HCT116 (cell line): Measurements from ENCODE around the gene WDR82.

Experiments used
- EZH2 ChIP-seq: fragments of 200-600 bp; sonication (generic); IDR thresholded peaks from 2 replicates; pipeline ENCODE4 v1.6.1; 2017; ENCODE audit warnings: antibody characterized with exemption, mixed run types
- POLR2A ChIP-seq: IDR thresholded peaks from 2 replicates; pipeline ENCODE4 v1.7.0; 2011; ENCODE audit warnings: borderline replicate concordance; ENCODE audit not compliant: insufficient read depth, insufficient read length; ENCODE audit errors: extremely low read depth
- POLR2AphosphoS5 ChIP-seq: IDR thresholded peaks from 2 replicates; pipeline ENCODE4 v1.6.1; 2011; ENCODE audit warnings: mild to moderate bottlenecking, low read depth, low read length, moderate library complexity
- RAD21 ChIP-seq: IDR thresholded peaks from 2 replicates; pipeline ENCODE4 v1.6.1; 2012; ENCODE audit warnings: low read depth, mild to moderate bottlenecking
- REST ChIP-seq: IDR thresholded peaks from 2 replicates; pipeline ENCODE4 v1.6.1; 2012; ENCODE audit warnings: low read depth
- SP1 ChIP-seq: IDR thresholded peaks from 2 replicates; pipeline ENCODE4 v1.6.1; 2012; ENCODE audit warnings: low read depth
- TCF7L2 ChIP-seq: IDR thresholded peaks from 2 replicates; pipeline ENCODE4 v1.7.0; 2011; ENCODE audit warnings: borderline replicate concordance, inconsistent platforms; ENCODE audit not compliant: insufficient read depth, insufficient read length; ENCODE audit errors: extremely low read depth
- TF ChIP-seq, protein P1 (sequence below), 3 experiments: fragments of 200-600 bp in 1 of 3; sonication (generic) in 1 of 3; IDR thresholded peaks in 2 of 3; conservative IDR thresholded peaks in 1 of 3; 2 replicates each; pipeline ENCODE4 v1.5.1; 2012 to 2017; ENCODE audit warnings: low read depth in 2 of 3, low read length in 2 of 3, antibody characterized with exemption in 1 of 3, borderline replicate concordance in 1 of 3, control low read depth in 1 of 3, mild to moderate bottlenecking in 1 of 3, mixed read lengths in 1 of 3, mixed run types in 1 of 3, moderate library complexity in 1 of 3; ENCODE audit not compliant: insufficient read depth in 1 of 3

DNA sequence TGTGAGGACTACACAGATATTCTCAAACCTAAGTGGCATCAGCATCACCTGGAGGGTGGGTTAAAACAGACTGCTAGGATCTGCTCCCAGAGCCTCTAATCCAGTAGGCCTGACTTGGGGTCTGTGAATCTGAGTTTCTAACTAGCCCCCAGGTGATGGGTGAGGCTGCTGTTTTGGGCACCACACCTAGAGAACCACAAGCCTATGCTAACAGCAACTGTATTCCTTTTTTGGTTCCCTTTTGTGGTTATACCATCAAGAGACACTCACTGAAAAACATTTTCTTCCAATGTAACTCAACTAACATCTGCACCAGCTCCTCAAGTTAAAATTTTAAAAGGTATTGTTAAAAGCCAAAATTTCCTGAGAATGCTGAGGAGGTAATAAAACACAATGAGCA is 16.0 kb downstream of the WDR82 start:
- no peak for TF ChIP-seq TCF7L2
- TF ChIP-seq POLR2AphosphoS5, result no peak
- TF ChIP-seq POLR2A, result no peak
- TF ChIP-seq, protein P1, sequence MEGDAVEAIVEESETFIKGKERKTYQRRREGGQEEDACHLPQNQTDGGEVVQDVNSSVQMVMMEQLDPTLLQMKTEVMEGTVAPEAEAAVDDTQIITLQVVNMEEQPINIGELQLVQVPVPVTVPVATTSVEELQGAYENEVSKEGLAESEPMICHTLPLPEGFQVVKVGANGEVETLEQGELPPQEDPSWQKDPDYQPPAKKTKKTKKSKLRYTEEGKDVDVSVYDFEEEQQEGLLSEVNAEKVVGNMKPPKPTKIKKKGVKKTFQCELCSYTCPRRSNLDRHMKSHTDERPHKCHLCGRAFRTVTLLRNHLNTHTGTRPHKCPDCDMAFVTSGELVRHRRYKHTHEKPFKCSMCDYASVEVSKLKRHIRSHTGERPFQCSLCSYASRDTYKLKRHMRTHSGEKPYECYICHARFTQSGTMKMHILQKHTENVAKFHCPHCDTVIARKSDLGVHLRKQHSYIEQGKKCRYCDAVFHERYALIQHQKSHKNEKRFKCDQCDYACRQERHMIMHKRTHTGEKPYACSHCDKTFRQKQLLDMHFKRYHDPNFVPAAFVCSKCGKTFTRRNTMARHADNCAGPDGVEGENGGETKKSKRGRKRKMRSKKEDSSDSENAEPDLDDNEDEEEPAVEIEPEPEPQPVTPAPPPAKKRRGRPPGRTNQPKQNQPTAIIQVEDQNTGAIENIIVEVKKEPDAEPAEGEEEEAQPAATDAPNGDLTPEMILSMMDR (IDR thresholded peaks at IDR 0.05 in 2 of 3, conservative IDR thresholded peaks at IDR 0.05 in 1 of 3; ENCODE audit: borderline replicate concordance in 1 of 3, insufficient read depth in 1 of 3, low read depth in 2 of 3, low read length in 2 of 3), result no peak
- TF ChIP-seq RAD21, result no peak
- no peak for TF ChIP-seq SP1
- TF ChIP-seq EZH2, result no peak
- TF ChIP-seq REST, result no peak
